ENCODE measurements around the gene PTPRN2. TPM values are rescaled to one million over a fixed set of nuclear protein-coding genes. Genes with fewer than 3 reads are reported as not detected.

Gene PTPRN2
- total and polyA plus RNA-seq, 2 of the 13 experiments (the other 11 are each of a cell fraction or from before 2014, with no cell fraction given), result 2.5 to 24.2 TPM

DNA sequence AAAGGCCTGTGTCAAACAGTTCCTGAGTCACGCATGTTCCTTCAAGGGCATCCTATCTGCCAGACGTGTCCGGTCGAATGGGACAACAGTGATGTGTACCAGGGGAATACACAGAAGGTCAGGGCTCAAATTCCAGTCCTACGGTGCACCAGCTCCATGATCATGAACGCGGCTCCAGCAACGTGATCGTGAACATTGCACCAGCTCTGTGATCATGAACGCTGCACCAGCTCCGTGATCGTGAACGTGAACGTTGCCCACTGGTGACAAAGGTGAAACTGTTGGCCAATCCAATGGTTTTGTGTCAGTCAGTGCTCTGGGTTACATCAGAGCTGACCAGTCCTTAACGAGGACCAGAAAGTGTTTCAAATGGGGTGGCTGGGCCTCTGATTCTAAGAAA, 4.3 kb upstream of the PTPRN2 start (continued):
- TF ChIP-seq NCOA5 (CRISPR knock-in tag; IDR thresholded peaks at IDR 0.05) (no peak), GPN1 (CRISPR knock-in tag; IDR thresholded peaks at IDR 0.05; ENCODE audit: borderline replicate concordance) (no peak), ETV5 (CRISPR knock-in tag; IDR thresholded peaks at IDR 0.05; ENCODE audit: borderline replicate concordance) (peak; percentile 51; the same call in 1 of the 2 replicates), WIZ (CRISPR knock-in tag; IDR thresholded peaks at IDR 0.05) (no peak), REXO4 (CRISPR knock-in tag; IDR thresholded peaks at IDR 0.05; ENCODE audit: borderline replicate concordance) (no peak), FOXC1 (CRISPR knock-in tag; IDR thresholded peaks at IDR 0.05; ENCODE audit: borderline replicate concordance) (no peak), ZNF264 (CRISPR knock-in tag; IDR thresholded peaks at IDR 0.05) (no peak), JUN (CRISPR knock-in tag; IDR thresholded peaks at IDR 0.05) (no peak), ZNF607 (CRISPR knock-in tag; IDR thresholded peaks at IDR 0.05; ENCODE audit: borderline replicate concordance) (no peak), RARA (CRISPR knock-in tag; IDR thresholded peaks at IDR 0.05) (peak; percentile 91), ZFX (CRISPR knock-in tag; IDR thresholded peaks at IDR 0.05; ENCODE audit: low read depth) (no peak), ZNF431 (CRISPR knock-in tag; IDR thresholded peaks at IDR 0.05; ENCODE audit: borderline replicate concordance, low read depth) (no peak), FOSL1 (CRISPR knock-in tag; IDR thresholded peaks at IDR 0.05; ENCODE audit: borderline replicate concordance) (no peak), ZNF496 (CRISPR knock-in tag; IDR thresholded peaks at IDR 0.05; ENCODE audit: insufficient replicate concordance) (no peak), ZBTB8A (CRISPR knock-in tag; IDR thresholded peaks at IDR 0.05; ENCODE audit: borderline replicate concordance, low read depth) (no peak), ZNF768 (CRISPR knock-in tag; IDR thresholded peaks at IDR 0.05) (no peak), DPF2 (CRISPR knock-in tag; IDR thresholded peaks at IDR 0.05; ENCODE audit: borderline replicate concordance, low read depth) (no peak), NFKB2 (CRISPR knock-in tag; IDR thresholded peaks at IDR 0.05; ENCODE audit: borderline replicate concordance) (no peak), ZNF354B (CRISPR knock-in tag; IDR thresholded peaks at IDR 0.05) (no peak), SMAD9 (CRISPR knock-in tag; IDR thresholded peaks at IDR 0.05) (no peak), PAF1 (CRISPR knock-in tag; IDR thresholded peaks at IDR 0.05) (no peak), TMF1 (CRISPR knock-in tag; IDR thresholded peaks at IDR 0.05; ENCODE audit: low read depth) (no peak)
- TF ChIP-seq, protein P1, sequence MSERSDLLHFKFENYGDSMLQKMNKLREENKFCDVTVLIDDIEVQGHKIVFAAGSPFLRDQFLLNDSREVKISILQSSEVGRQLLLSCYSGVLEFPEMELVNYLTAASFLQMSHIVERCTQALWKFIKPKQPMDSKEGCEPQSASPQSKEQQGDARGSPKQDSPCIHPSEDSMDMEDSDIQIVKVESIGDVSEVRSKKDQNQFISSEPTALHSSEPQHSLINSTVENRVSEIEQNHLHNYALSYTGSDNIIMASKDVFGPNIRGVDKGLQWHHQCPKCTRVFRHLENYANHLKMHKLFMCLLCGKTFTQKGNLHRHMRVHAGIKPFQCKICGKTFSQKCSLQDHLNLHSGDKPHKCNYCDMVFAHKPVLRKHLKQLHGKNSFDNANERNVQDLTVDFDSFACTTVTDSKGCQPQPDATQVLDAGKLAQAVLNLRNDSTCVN (CRISPR knock-in tag; IDR thresholded peaks at IDR 0.05; ENCODE audit: borderline replicate concordance), result peak; percentile 66; the same call in 1 of the 2 replicates
- TF ChIP-seq, protein P2, sequence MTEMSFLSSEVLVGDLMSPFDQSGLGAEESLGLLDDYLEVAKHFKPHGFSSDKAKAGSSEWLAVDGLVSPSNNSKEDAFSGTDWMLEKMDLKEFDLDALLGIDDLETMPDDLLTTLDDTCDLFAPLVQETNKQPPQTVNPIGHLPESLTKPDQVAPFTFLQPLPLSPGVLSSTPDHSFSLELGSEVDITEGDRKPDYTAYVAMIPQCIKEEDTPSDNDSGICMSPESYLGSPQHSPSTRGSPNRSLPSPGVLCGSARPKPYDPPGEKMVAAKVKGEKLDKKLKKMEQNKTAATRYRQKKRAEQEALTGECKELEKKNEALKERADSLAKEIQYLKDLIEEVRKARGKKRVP (CRISPR knock-in tag; IDR thresholded peaks at IDR 0.05), result peak in 1 of 2 experiments; percentile 38; a peak in 1 of 4 replicates
- TF ChIP-seq, protein P3, sequence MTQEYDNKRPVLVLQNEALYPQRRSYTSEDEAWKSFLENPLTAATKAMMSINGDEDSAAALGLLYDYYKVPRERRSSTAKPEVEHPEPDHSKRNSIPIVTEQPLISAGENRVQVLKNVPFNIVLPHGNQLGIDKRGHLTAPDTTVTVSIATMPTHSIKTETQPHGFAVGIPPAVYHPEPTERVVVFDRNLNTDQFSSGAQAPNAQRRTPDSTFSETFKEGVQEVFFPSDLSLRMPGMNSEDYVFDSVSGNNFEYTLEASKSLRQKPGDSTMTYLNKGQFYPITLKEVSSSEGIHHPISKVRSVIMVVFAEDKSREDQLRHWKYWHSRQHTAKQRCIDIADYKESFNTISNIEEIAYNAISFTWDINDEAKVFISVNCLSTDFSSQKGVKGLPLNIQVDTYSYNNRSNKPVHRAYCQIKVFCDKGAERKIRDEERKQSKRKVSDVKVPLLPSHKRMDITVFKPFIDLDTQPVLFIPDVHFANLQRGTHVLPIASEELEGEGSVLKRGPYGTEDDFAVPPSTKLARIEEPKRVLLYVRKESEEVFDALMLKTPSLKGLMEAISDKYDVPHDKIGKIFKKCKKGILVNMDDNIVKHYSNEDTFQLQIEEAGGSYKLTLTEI (CRISPR knock-in tag; conservative IDR thresholded peaks at IDR 0.05), result no peak
- TF ChIP-seq, protein P4, sequence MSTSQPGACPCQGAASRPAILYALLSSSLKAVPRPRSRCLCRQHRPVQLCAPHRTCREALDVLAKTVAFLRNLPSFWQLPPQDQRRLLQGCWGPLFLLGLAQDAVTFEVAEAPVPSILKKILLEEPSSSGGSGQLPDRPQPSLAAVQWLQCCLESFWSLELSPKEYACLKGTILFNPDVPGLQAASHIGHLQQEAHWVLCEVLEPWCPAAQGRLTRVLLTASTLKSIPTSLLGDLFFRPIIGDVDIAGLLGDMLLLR (CRISPR knock-in tag; IDR thresholded peaks at IDR 0.05), result no peak
